Raji (cell line): ENCODE measurements around the gene VSTM1.

Experiments
- POLR2A ChIP-seq: IDR thresholded peaks from 2 replicates; pipeline ENCODE4 v1.6.1; 2011; ENCODE audit warnings: low read depth, low read length, control low read depth; ENCODE audit not compliant: insufficient read depth

Gene VSTM1

GRCh38 chr19:53992815-53993214 lies 70.9 kb downstream of the VSTM1 start:
- TF ChIP-seq POLR2A, result no peak

GRCh38 chr19:53992211-53992610 lies 71.5 kb downstream of the VSTM1 start:
- no peak for TF ChIP-seq POLR2A

GRCh38 chr19:53991224-53992113 lies 72.2 kb downstream of the VSTM1 start, which contains the start of gene CACNG6:
Gene CACNG6 (plus strand): TSS chr19:53991637. CDS start chr19:53992878, 1,241 bp downstream.
- no peak for TF ChIP-seq POLR2A
